Left lung (tissue), 10 donors: ENCODE data around the gene ZNF784. TPM values are rescaled to one million over a fixed set of nuclear protein-coding genes. Genes with fewer than 3 reads are reported as not detected.

ENCODE experiments used
- ATAC-seq: fragments of 200-7000 bp; cut with Tn5 transposase; one replicate; pipeline ENCODE4 v1.9.1; 2020; ENCODE audit warnings: moderate library complexity
- DNase-seq, 4 donors: peaks; one replicate each; pipeline ENCODE4 v3.0.0-alpha.2; 2013 to 2020
- H3K27ac ChIP-seq, 2 donors: fragments of 200-600 bp; sonication (generic) in 1 of 2; one replicate each; pipeline versions ENCODE4 v1.5.0 to v1.8.0; 2020 to 2021
- H3K27me3 ChIP-seq, 2 donors: fragments of 200-600 bp; sonication (generic) in 1 of 2; one replicate each; pipeline versions ENCODE4 v1.5.0 to v1.8.0; 2020 to 2021
- H3K36me3 ChIP-seq, 2 donors: fragments of 200-600 bp; sonication (generic) in 1 of 2; one replicate each; pipeline versions ENCODE4 v1.5.0 to v1.8.0; 2020 to 2021
- H3K4me1 ChIP-seq, 2 donors: fragments of 200-600 bp; one replicate each; pipeline ENCODE4 v1.8.0; 2021
- H3K4me3 ChIP-seq, 2 donors: fragments of 200-600 bp; sonication (generic) in 1 of 2; one replicate each; pipeline versions ENCODE4 v1.5.0 to v1.8.0; 2020 to 2021; ENCODE audit warnings: mild to moderate bottlenecking in 1 of 2
- H3K9me3 ChIP-seq, 2 donors: fragments of 200-600 bp; sonication (generic) in 1 of 2; one replicate each; pipeline versions ENCODE4 v1.5.0 to v1.8.0; 2020 to 2021
- intact Hi-C, 2 donors: fragments of 100-400 bp; cut with DNase I; formaldehyde crosslinking; loops; one replicate each; pipeline versions ENCODE4 v1.11.2 to v1.14.2; 2022
- polyA plus RNA-seq, 6 donors: library from polyadenylated mRNA; unstranded; fragments of 120-200 nt; gene quantifications; one replicate each; pipeline ENCODE4 v1.2.1, GENCODE V29; 2013; ENCODE audit not compliant: insufficient read length in 6 of 6
- total RNA-seq, 2 donors: library from RNA; stranded (reverse); fragmentation: NEBNext Ultra II Directional; extraction: Animal tissue kit (Norgen Biotek cat#: 25700); gene quantifications; one replicate each; pipeline ENCODE4 v1.2.1, GENCODE V29; 2021
- TF ChIP-seq, protein P1 (sequence below), 2 donors: fragments of 200-600 bp; sonication (generic) in 1 of 2; IDR thresholded peaks; one replicate each; pipeline versions ENCODE4 v1.5.0 to v1.8.0; 2021; ENCODE audit warnings: antibody characterized with exemption in 2 of 2
- donor health status: DM: no; HTN: yes; CAD: no.
- donor health status: DM: no; HTN: no; CAD: no.

The ZNF784 gene
- total and polyA plus RNA-seq, 8 donors = 6.0 to 11.6 (median 8.6) TPM

DNA sequence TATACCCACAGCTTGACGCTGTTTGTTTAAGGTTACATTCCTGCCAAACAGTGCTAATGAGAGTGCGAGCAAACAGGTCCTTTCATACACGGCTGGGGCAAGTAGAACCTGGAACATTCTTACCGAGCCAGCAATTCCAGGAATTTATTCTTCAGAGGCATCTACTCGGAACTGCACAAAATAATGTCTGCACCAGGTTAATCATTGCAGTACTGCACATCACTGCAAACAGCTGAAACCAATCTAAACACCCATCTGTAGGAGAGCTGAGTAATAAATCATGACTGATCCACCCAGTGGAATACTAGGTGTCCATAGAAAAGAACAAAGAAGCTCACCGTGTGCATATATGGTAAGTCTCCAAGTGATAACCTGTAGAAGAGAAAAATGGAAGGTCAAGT lies 42.5 kb downstream of the ZNF784 start:
- H3K27ac ChIP-seq = peak overlapping the region in 1 of 2 donors; percentile 87

DNA sequence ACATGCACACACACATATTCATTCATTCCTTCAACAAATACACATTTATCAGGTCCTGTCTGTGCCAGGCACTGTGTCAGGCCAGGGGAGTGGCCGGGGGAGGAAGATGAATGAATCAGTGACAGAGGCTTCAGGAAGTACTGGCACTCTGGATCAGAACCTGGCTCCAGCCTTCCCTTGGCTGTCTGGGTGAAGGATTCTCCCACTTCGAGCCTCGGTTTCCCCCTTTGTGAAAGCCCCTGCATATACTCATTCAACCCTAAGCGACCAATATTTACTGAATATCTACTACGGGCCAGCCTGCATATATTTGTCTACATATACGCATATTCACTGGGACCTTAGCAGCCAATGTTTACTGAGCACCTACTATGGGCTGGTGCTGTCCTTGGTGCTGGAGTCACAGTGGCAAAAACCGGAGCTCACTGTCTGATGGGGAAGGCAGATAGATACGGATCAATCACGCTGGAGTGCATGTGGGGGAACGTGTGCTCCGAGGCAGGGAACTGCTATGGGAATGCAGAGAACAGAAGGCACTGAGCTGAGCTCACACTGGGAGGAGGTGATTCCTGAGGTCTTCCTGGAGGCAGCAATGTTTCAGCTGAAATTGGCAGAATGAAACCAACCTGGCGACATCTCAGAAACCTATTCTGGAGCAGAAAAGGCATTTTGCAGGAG lies 43.1 kb downstream of the ZNF784 start:
- TF ChIP-seq, protein P1, sequence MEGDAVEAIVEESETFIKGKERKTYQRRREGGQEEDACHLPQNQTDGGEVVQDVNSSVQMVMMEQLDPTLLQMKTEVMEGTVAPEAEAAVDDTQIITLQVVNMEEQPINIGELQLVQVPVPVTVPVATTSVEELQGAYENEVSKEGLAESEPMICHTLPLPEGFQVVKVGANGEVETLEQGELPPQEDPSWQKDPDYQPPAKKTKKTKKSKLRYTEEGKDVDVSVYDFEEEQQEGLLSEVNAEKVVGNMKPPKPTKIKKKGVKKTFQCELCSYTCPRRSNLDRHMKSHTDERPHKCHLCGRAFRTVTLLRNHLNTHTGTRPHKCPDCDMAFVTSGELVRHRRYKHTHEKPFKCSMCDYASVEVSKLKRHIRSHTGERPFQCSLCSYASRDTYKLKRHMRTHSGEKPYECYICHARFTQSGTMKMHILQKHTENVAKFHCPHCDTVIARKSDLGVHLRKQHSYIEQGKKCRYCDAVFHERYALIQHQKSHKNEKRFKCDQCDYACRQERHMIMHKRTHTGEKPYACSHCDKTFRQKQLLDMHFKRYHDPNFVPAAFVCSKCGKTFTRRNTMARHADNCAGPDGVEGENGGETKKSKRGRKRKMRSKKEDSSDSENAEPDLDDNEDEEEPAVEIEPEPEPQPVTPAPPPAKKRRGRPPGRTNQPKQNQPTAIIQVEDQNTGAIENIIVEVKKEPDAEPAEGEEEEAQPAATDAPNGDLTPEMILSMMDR (IDR thresholded peaks at IDR 0.05) = no peak
- H3K36me3 ChIP-seq = peaks cover 0 to 26% of the 10 kb centered on the region in 2 donors
- intact Hi-C loops = no loop called here
- peaks cover 8 to 24% of the 10 kb centered on the region in 2 donors for H3K4me1 ChIP-seq
- H3K4me3 ChIP-seq = peak overlapping the region; percentile 76 to 83
- H3K27me3 ChIP-seq = peaks cover 0 to 17% of the 10 kb centered on the region in 2 donors
- DNase-seq = no peak
- H3K9me3 ChIP-seq = no peaks in the 10 kb centered on the region
- peak; percentile 17 for ATAC-seq
- H3K27ac ChIP-seq = peak overlapping the region; percentile 80 to 87

More for the DNA sequence above, 42.5 kb downstream of the ZNF784 start:
- peaks cover 0 to 24% of the 10 kb centered on the region in 2 donors for H3K36me3 ChIP-seq
- no peaks in the 10 kb centered on the region for H3K9me3 ChIP-seq
- H3K4me1 ChIP-seq = peaks cover 8 to 29% of the 10 kb centered on the region in 2 donors
- ATAC-seq = peak; percentile 31
- intact Hi-C loops = no loop called here
- no peak for DNase-seq
- H3K27me3 ChIP-seq = peaks cover 0 to 23% of the 10 kb centered on the region in 2 donors
- no peak overlapping the region for H3K4me3 ChIP-seq
- TF ChIP-seq, protein P1 (IDR thresholded peaks at IDR 0.05) = no peak

DNA sequence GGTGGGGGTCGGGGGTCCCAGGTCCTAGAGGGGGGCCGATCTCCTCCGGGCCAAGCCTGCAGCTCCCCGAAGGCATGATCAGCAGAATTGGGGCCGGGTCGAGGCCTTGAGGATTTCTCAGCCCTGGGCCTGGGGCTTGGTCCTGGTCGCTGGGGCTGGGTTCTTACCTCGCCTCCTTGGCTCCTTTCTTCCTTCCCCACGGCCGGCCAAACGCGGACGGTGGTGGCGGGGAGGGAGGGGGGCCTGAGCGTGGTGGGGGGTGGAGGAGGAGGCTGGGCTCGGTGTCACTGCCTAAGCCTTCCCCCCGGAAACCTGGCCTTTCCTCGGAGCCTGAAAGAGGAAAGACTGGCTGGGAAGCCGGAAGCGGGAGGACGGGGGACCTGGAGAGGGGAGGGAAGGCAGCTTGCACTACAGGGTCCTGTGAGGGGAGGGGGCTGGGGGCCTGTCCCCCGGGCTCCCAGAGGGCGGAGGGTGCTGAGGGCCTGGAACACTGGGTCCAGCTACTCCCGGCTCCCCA lies 43.7 kb downstream of the ZNF784 start, which contains the start of gene ZNF579:
ZNF579 (minus strand) TSS at position 221 of the 517 bp plus-strand sequence. CDS start 1,209 bp downstream, outside the sequence.
- Histone ChIP-seq H3K36me3 (peaks cover 0 to 26% of the 10 kb centered on the region in 2 donors), H3K9me3 (no peaks in the 10 kb centered on the region), H3K4me1 (peaks cover 8 to 18% of the 10 kb centered on the region in 2 donors), H3K27me3 (peaks cover 0 to 11% of the 10 kb centered on the region in 2 donors), H3K4me3 (peak within 1 kb of the TSS; percentile 76 to 83), H3K27ac (peak within 1 kb of the TSS; percentile 80 to 87)
- intact Hi-C loops = no loop called here
- DNase-seq = peak; percentile 81 to 90 (median 88)
- peak; percentile 89 for ATAC-seq
- TF ChIP-seq, protein P1 (IDR thresholded peaks at IDR 0.05) = no peak

DNA sequence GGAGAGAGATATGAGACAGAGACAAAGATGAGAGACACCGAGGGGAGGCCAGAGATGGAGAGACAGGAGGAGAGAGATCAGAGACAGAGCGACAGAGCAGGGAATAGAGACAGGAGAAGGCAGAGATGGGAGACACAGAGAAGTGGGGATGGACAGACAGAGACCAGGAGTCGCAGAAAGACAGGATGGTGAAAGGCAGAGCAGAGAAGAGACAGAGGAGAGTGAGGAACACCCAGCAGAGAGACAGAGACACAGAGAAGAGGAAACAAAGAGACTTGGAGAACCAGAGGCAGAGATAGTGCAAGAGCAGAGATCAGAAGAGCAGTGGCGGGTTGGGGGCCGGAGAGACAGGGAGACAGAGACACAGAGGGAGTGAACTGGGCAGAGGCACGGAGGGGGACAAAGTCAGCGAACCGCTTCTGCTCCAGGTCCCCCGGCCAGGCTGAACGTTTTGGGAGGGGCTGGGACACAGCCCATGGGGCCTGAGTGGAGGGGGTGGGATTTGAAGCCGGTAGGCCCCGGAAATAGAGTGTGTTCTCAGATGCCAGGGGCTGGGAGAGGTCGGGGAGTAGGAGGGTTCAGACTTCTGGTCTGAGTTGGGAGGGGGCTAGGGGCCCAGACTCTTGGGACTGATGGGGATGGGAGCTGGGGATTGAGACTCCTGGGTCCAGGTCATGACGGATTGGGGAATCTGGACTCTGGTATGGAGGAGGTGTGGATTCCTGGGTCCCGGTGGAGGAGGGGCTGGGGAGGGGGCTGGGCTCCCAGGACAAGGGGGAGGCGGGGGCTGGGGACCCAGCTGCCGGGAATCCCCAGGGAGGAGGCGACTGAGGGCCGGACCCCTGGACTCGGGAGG lies 44.4 kb downstream of the ZNF784 start:
- peak in 2 of 4 donors; percentile 39 to 44 for DNase-seq

More for the DNA sequence above, 44.4 kb downstream of the ZNF784 start:
- H3K36me3 ChIP-seq = peaks cover 0 to 26% of the 10 kb centered on the region in 2 donors
- H3K27ac ChIP-seq = peak overlapping the region; percentile 80 to 87
- peak; percentile 58 for ATAC-seq
- TF ChIP-seq, protein P1 (IDR thresholded peaks at IDR 0.05) = no peak
- intact Hi-C loops = no loop called here
- H3K4me3 ChIP-seq = peak overlapping the region; percentile 76 to 83
- no peaks in the 10 kb centered on the region for H3K9me3 ChIP-seq
- H3K4me1 ChIP-seq = peaks cover 5 to 17% of the 10 kb centered on the region in 2 donors
- peaks cover 0 to 4% of the 10 kb centered on the region in 2 donors for H3K27me3 ChIP-seq
